ENCODE data around the gene NCBP3. TPM values are rescaled to one million over a fixed set of nuclear protein-coding genes. Genes with fewer than 3 reads are reported as not detected.

The NCBP3 gene
- total and polyA plus RNA-seq, 9 donors, result 15.7 to 43.2 (median 37.6) TPM

DNA sequence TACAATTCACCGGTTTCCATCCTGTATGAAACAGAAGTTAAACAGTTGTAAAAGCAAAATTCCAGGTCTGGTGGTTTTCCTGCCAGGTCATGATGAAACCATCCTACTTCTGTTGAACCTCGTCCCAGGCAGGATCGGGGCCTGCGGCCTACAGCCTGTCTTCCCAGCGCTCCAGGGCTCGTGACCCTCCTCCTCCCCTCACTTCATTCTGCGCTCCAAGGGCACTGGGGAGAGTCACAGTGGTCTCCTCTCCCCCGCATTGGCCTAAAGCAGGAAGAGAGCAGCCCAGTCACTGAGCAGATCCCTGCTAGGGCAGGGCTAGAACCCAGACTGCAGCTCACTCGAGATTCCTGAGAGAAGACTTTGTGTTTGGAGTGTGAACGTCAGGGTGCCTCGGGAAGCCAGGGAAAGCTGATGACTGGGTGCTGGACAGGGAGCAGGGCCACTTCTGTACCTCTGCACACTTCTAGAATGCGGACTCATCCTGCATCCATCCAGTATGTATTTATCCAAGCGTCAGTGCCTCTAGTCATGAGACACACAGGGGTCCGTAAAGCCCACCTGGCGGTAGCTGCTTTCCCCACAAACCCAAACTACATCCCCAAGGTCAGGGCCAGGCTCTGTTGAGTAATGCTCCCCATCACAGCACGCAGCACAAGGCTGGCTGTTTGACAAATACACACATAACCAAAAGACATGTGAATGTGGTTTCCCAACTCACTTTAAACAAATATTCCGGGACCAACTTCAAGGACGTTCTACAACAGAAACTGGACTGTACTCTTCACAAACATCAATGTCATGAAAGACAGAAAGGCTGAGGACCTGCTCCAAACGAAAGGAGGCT lies 43.4 kb downstream of the NCBP3 start:
- H3K4me3 ChIP-seq, result no peak overlapping the region
- no peaks in the 10 kb centered on the region for H3K36me3 ChIP-seq
- peaks cover 54% of the 10 kb centered on the region for H3K4me1 ChIP-seq (ENCODE audit: insufficient read depth)
- TF ChIP-seq EP300 (IDR thresholded peaks at IDR 0.05) (peak; percentile 52), POLR2A (IDR thresholded peaks at IDR 0.05) (no peak), CTCF (IDR thresholded peaks at IDR 0.05) (peak in 1 of 3 donors; percentile 51)
- H3K27me3 ChIP-seq, result no peaks in the 10 kb centered on the region
- DNase-seq, result peak; percentile 81 to 90 (median 86)
- intact Hi-C loops (cut with DNase I), result loop anchor here in 1 of 4 donors (5.0 kb wide), 1 partner anchor 65 kb away; no protein-coding TSS in a partner anchor
- WGBS, 3 donors, result 6 to 19% (median 9%) methylated on average over 19 of the region's 19 CpGs
- H3K27ac ChIP-seq, result peak overlapping the region; percentile 75 to 99
- H3K9me3 ChIP-seq, result no peaks in the 10 kb centered on the region

GRCh38 chr17:3801792-3802191 lies 44.3 kb downstream of the NCBP3 start:
- Histone ChIP-seq H3K36me3 (no peaks in the 10 kb centered on the region), H3K9me3 (no peaks in the 10 kb centered on the region), H3K4me1 (ENCODE audit: insufficient read depth) (peaks cover 52% of the 10 kb centered on the region), H3K4me3 (no peak overlapping the region), H3K27me3 (no peaks in the 10 kb centered on the region), H3K27ac (peak overlapping the region; percentile 75 to 99)
- intact Hi-C loops (cut with DNase I), result loop anchor here in 1 of 4 donors (5.0 kb wide), 1 partner anchor 64 kb away; no protein-coding TSS in a partner anchor
- WGBS, 3 donors, result 78 to 90% (median 82%) methylated on average over 10 of the region's 10 CpGs
- DNase-seq, result no peak
- TF ChIP-seq POLR2A (IDR thresholded peaks at IDR 0.05) (no peak), EP300 (IDR thresholded peaks at IDR 0.05) (no peak), CTCF (IDR thresholded peaks at IDR 0.05) (no peak)

- 79 to 84% (median 82%) methylated on average over 6 to 7 of the region's 7 CpGs for WGBS, 3 donors
- no peak overlapping the region for H3K4me3 ChIP-seq
- no peaks in the 10 kb centered on the region for H3K36me3 ChIP-seq
- intact Hi-C loops (cut with DNase I), result loop anchor here in 1 of 4 donors (5.0 kb wide), 1 partner anchor 64 kb away; no protein-coding TSS in a partner anchor
- TF ChIP-seq CTCF (IDR thresholded peaks at IDR 0.05), result no peak
- no peak for TF ChIP-seq POLR2A (IDR thresholded peaks at IDR 0.05)
- TF ChIP-seq EP300 (IDR thresholded peaks at IDR 0.05), result no peak
- DNase-seq, result peak in 1 of 5 donors; percentile 28
- H3K27me3 ChIP-seq, result no peaks in the 10 kb centered on the region
- peaks cover 52% of the 10 kb centered on the region for H3K4me1 ChIP-seq (ENCODE audit: insufficient read depth)
- peak overlapping the region; percentile 6 to 99 for H3K27ac ChIP-seq
- no peaks in the 10 kb centered on the region for H3K9me3 ChIP-seq
These were observed 44.7 kb downstream of the NCBP3 start for GRCh38 chr17:3801347-3801746.

GRCh38 chr17:3800362-3801271 lies 45.4 kb downstream of the NCBP3 start, which contains the start of gene ITGAE:
ITGAE (minus strand) TSS chr17:3801188; CDS start chr17:3801144, 44 bp downstream.
- Histone ChIP-seq H3K4me3 (no peak within 1 kb of the TSS), H3K27me3 (no peaks in the 10 kb centered on the region), H3K4me1 (ENCODE audit: insufficient read depth) (peaks cover 46% of the 10 kb centered on the region), H3K9me3 (no peaks in the 10 kb centered on the region), H3K36me3 (no peaks in the 10 kb centered on the region), H3K27ac (peak within 1 kb of the TSS; percentile 75 to 99)
- TF ChIP-seq CTCF (IDR thresholded peaks at IDR 0.05) (no peak), POLR2A (IDR thresholded peaks at IDR 0.05) (peak; percentile 6)
- WGBS, 3 donors, result 61 to 70% (median 69%) methylated on average over 17 of the region's 17 CpGs
- DNase-seq, result peak in 2 of 5 donors; percentile 37 to 44
- intact Hi-C loops (cut with DNase I), result loop anchor here in 1 of 4 donors (5.0 kb wide), 1 partner anchor 63 kb away; no protein-coding TSS in a partner anchor

Data from ovary (tissue), 9 donors.